ENCODE measurements around the gene SLC1A4.

- TF ChIP-seq, protein P1, sequence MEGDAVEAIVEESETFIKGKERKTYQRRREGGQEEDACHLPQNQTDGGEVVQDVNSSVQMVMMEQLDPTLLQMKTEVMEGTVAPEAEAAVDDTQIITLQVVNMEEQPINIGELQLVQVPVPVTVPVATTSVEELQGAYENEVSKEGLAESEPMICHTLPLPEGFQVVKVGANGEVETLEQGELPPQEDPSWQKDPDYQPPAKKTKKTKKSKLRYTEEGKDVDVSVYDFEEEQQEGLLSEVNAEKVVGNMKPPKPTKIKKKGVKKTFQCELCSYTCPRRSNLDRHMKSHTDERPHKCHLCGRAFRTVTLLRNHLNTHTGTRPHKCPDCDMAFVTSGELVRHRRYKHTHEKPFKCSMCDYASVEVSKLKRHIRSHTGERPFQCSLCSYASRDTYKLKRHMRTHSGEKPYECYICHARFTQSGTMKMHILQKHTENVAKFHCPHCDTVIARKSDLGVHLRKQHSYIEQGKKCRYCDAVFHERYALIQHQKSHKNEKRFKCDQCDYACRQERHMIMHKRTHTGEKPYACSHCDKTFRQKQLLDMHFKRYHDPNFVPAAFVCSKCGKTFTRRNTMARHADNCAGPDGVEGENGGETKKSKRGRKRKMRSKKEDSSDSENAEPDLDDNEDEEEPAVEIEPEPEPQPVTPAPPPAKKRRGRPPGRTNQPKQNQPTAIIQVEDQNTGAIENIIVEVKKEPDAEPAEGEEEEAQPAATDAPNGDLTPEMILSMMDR (IDR thresholded peaks at IDR 0.05), result no peak
- TF ChIP-seq POLR2AphosphoS5 (IDR thresholded peaks at IDR 0.05) (no peak), POLR2A (IDR thresholded peaks at IDR 0.05) (no peak)
Observed at GRCh38 chr2:65057054-65057375, 67.8 kb downstream of the SLC1A4 start.

Measured in prostate gland (tissue), 2 donors.